Cortex of kidney (tissue), 1 donor: ENCODE measurements around the gene PRTN3.
"Not testable (repeated sequence)": the region's sequence is repeated elsewhere in the genome, so short reads cannot be mapped to it uniquely, and the experiment has no call there.

Source experiments
- DNase-seq: peaks from one replicate; lab custom pipeline; 2025; lab: John Stamatoyannopoulos, UW

Gene PRTN3

DNA sequence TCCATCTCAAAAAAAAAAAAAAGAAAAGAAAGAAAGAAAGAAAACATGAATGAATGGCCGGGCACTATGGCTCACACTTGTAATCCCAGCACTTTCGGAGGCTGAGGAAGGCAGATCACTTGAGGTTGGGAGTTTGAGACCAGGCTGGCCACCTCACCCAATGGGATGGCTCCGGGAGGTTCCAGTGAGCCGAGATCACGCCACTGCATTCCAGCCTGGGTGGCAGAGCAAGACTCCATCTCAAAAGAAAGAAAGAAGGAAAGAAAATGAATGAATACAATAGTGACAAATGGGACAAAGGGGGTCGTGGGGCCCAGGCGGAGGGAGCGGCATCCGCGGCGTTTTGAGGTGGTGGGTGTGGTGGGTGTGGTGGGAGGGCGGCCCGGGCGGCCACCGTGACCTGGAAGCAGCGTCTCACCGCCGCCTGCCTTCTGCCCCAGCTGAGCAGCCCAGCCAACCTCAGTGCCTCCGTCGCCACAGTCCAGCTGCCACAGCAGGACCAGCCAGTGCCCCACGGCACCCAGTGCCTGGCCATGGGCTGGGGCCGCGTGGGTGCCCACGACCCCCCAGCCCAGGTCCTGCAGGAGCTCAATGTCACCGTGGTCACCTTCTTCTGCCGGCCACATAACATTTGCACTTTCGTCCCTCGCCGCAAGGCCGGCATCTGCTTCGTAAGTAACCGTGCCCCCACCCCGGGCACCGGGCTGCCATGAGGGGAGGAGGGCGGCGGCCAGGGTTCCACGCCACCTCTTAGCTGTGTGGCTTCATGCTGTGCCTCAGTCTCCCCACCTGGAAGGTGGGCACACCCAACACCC, 5.1 kb downstream of the PRTN3 start:
- DNase-seq = no peak

GRCh38 chr19:848386-848921, 7.7 kb downstream of the PRTN3 start:
- no peak for DNase-seq

- DNase-seq = not testable (repeated sequence)
Measured at GRCh38 chr19:849195-849594, 8.4 kb downstream of the PRTN3 start.

- no peak for DNase-seq
Measured at GRCh38 chr19:850221-850978, 9.6 kb downstream of the PRTN3 start.

DNA sequence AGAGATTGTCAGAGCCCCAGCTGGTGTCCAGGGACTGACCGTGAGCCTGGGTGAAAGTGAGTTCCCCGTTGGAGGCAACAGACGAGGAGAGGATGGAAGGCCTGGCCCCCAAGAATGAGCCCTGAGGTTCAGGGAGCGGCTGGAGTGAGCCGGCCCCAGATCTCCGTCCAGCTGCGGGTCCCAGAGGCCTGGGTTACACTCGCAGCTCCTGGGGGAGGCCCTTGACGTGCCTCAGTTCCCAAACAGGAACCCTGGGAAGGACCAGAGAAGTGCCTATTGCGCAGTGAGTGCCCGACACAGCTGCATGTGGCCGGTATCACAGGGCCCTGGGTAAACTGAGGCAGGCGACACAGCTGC, 10.2 kb downstream of the PRTN3 start:
- DNase-seq = no peak

GRCh38 chr19:852136-853013, 11.6 kb downstream of the PRTN3 start, which contains the start of gene ELANE:
TSS of gene ELANE (plus strand) at chr19:852303. CDS start at chr19:852329, 26 bp downstream.
- no peak for DNase-seq

DNA sequence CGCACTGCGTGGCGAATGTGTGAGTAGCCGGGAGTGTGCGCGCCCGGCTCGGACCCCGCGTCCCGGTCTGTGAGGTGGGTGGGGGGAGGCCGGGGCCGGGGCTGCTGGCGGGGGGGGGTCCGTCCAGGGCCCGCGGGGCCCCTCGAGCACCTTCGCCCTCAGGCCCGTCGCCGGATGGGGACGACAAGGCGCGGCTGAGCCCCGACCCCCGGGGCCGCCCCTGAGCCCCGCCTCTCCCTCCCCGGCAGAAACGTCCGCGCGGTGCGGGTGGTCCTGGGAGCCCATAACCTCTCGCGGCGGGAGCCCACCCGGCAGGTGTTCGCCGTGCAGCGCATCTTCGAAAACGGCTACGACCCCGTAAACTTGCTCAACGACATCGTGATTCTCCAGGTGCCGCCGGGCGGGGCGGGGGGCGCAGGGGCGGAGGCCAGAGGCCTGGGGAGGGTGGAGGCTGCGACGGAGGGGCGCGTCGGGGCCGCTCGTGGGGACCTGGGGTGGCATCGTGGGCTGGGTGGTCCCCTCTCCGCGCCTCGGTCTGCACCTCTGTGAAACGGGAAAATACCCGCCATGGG, 12.3 kb downstream of the PRTN3 start:
- no peak for DNase-seq

- DNase-seq = not testable (repeated sequence)
Measured at GRCh38 chr19:853614-854220, 12.9 kb downstream of the PRTN3 start.

GRCh38 chr19:854549-854948, 13.8 kb downstream of the PRTN3 start:
- DNase-seq = no peak

DNA sequence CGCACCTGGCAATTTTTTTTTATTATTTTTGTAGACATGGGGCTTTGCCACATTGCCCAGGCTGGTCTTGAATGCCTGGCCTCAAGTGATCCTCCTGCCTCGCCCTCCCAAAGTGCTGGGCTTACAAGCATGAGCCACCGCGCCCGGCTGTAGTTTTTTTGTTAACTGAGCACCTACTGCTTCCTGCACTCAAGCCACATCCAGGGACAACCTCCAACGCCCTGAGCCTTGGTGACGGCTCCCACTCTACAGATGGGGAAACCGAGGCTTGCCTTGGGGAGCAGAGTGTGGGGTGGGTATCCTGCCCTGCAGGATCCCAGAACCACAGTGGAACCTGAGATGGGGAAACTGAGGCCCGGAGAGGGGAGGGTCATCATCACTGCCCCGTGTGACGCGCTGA, 14.3 kb downstream of the PRTN3 start:
- DNase-seq = no peak

DNA sequence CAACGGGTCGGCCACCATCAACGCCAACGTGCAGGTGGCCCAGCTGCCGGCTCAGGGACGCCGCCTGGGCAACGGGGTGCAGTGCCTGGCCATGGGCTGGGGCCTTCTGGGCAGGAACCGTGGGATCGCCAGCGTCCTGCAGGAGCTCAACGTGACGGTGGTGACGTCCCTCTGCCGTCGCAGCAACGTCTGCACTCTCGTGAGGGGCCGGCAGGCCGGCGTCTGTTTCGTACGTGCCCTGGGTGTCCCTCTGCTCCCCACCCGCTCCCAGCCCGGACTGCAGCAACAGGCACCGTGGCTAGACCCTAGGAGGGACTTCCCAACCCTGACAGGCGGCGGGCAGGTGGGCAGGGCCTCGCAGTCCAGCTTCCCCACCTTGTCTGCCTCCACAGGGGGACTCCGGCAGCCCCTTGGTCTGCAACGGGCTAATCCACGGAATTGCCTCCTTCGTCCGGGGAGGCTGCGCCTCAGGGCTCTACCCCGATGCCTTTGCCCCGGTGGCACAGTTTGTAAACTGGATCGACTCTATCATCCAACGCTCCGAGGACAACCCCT, 14.8 kb downstream of the PRTN3 start:
- no peak for DNase-seq

DNA sequence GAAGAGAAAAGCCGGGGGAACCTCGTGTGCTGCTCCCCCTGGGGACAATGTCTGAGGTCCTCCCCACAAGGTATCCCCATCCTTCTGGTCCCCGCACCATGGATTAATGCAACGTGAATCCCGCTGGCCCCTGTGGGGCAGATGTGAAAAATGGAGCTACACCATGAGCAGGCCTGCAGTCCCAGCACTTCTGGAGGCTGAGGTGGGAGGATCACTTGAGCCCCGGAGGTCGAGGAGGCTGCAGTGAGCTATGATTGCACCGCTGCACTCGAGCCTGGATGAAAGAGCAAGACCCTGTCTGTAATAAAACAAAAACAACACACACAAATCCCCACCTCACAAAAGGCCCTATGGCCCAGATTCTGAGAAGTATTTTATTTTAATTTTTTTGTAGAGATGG, 17.5 kb downstream of the PRTN3 start:
- DNase-seq = no peak

- DNase-seq = no peak
Measured at GRCh38 chr19:858868-859843, 18.4 kb downstream of the PRTN3 start, which contains the start of gene CFD. TSS of gene CFD (plus strand) at chr19:859664. CDS start at chr19:859690, 26 bp downstream.

DNA sequence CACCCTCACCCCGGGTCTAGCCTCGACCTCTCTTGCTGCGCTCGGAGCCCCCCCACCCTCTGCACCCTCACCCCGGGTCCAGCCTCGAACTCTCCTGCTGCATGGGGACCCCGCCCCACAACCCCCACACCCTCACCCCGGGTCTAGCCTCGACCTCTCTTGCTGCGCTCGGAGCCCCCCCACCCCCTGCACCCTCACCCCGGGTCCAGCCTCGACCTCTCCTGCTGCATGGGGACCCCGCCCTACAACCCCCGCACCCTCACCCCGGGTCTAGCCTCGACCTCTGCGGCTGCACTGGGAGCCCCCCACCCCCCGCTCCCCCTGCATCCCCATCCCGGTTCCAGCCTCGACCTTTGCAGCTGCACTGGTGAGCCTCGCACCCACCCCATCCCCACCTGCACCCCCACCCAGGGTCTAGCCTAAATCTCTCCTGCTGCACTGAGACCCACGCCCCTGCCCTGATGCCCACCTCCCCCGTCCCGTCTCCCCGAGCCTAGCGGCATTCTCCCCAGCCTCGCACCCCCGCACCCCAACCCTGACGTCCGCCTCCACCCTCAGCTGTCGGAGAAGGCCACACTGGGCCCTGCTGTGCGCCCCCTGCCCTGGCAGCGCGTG, 20.4 kb downstream of the PRTN3 start:
- DNase-seq = no peak

- DNase-seq = no peak
Measured at GRCh38 chr19:861756-862580, 21.2 kb downstream of the PRTN3 start.

- DNase-seq = no peak
Measured at GRCh38 chr19:862581-863314, 21.9 kb downstream of the PRTN3 start.

GRCh38 chr19:863315-863620, 22.5 kb downstream of the PRTN3 start:
- no peak for DNase-seq
